ENCODE measurements around the gene LRRC75A. TPM values are rescaled to one million over a fixed set of nuclear protein-coding genes. Genes with fewer than 3 reads are reported as not detected.
A peak's percentile ranks its signal among the peaks of the same experiment; 100 is the strongest.

LRRC75A gene
- total RNA-seq, 1 donor from 2014 or later = 1.8 TPM

GRCh38 chr17:16513873-16514272, 21.9 kb upstream of the LRRC75A start:
- Mint-ChIP-seq H3K27me3 (ENCODE audit: unreplicated experiment) (no peaks in the 10 kb centered on the region), H3K27ac (ENCODE audit: unreplicated experiment) (no peak overlapping the region), H3K36me3 (ENCODE audit: unreplicated experiment) (peaks cover 1% of the 10 kb centered on the region), H3K4me1 (ENCODE audit: unreplicated experiment) (peaks cover 27% of the 10 kb centered on the region), H3K9me3 (ENCODE audit: unreplicated experiment) (no peaks in the 10 kb centered on the region), H3K4me3 (ENCODE audit: unreplicated experiment) (no peak overlapping the region)
- no peak for TF ChIP-seq CTCF (IDR thresholded peaks at IDR 0.05)
- no peak for DNase-seq (ENCODE audit: extremely low spot score, unreplicated experiment)

DNA sequence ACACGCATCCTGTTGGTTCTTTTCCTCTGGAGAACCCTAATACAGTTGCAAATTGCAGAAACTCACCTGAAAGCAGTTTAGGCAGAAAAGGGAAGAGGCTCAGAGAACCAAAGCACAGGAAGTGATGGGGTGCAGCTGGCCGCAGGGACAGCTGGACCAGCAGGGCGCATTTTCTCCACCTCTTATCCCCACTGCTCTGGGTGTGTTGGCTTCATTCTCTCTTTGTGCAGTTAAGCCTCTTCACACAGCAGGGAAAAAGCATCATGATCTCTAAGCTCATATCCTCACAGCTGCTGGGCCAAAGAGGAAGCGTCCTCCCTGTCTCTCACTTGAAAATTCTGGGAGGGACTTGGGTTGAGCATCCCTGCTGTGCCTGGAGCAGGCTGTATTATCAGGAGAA, 20.0 kb upstream of the LRRC75A start:
- peaks cover 22% of the 10 kb centered on the region for H3K4me1 Mint-ChIP-seq (ENCODE audit: unreplicated experiment)
- H3K27ac Mint-ChIP-seq (ENCODE audit: unreplicated experiment) = peak overlapping the region; percentile 45
- no peak for TF ChIP-seq CTCF (IDR thresholded peaks at IDR 0.05)
- H3K9me3 Mint-ChIP-seq (ENCODE audit: unreplicated experiment) = no peaks in the 10 kb centered on the region
- H3K36me3 Mint-ChIP-seq (ENCODE audit: unreplicated experiment) = no peaks in the 10 kb centered on the region
- no peak overlapping the region for H3K4me3 Mint-ChIP-seq (ENCODE audit: unreplicated experiment)
- no peaks in the 10 kb centered on the region for H3K27me3 Mint-ChIP-seq (ENCODE audit: unreplicated experiment)
- DNase-seq (ENCODE audit: extremely low spot score, unreplicated experiment) = no peak

DNA sequence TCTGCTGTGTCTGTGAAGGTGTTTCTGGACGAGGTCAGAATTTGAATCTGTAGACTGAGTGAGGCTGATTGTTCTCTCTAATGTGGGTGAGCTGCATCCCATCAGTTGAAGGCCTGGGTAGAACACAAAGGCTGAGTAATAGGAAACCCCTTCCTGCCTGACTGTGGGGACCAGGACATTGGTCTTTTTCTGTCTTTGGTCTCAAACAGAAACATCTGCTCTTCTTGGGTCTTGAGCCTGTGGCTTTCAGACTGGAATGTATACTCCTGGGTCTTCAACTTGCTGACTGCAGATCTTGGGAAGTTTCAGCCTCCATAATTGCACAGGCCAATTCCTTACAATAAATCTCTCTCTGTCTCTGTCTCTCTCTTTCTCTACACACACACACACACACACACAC, 19.6 kb upstream of the LRRC75A start:
- no peak overlapping the region for H3K4me3 Mint-ChIP-seq (ENCODE audit: unreplicated experiment)

DNA sequence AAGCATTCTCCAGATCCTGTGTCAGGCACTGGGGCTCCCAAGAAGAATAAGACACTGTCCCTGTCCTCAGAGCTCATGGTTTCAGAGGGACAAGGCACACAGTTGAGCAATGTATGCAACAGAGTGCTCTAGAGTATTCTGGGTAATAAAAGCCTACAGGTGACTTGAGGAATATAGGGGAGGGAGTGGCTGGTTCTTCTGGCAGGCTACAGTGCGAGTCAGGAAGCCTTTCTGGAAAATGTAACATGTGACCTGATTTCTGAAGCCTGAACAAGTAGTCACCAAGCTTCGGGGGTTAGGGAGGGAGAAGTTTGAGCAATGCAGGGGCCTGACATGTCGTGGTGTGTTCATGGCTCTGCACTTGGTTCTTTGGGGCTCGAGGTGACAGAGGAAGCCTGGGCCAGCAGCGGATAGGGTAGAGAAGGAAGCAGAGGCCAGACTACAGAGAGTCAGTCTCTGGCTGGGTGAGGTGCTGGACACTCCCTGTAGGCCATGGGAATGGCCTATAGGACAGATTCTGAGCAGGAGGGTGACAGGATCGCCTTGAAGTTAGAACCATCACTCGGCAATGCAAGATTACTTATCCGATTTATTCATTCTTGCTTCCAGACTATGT, 16.0 kb upstream of the LRRC75A start:
- Mint-ChIP-seq H3K27me3 (ENCODE audit: unreplicated experiment) (peaks cover 9% of the 10 kb centered on the region), H3K27ac (ENCODE audit: unreplicated experiment) (no peak overlapping the region), H3K9me3 (ENCODE audit: unreplicated experiment) (no peaks in the 10 kb centered on the region), H3K4me3 (ENCODE audit: unreplicated experiment) (no peak overlapping the region), H3K4me1 (ENCODE audit: unreplicated experiment) (peaks cover 9% of the 10 kb centered on the region), H3K36me3 (ENCODE audit: unreplicated experiment) (no peaks in the 10 kb centered on the region)
- no peak for TF ChIP-seq CTCF (IDR thresholded peaks at IDR 0.05)
- no peak for DNase-seq (ENCODE audit: extremely low spot score, unreplicated experiment)

More for the DNA sequence above, 19.6 kb upstream of the LRRC75A start:
- H3K36me3 Mint-ChIP-seq (ENCODE audit: unreplicated experiment) = no peaks in the 10 kb centered on the region
- TF ChIP-seq CTCF (IDR thresholded peaks at IDR 0.05) = no peak
- H3K27me3 Mint-ChIP-seq (ENCODE audit: unreplicated experiment) = no peaks in the 10 kb centered on the region
- H3K9me3 Mint-ChIP-seq (ENCODE audit: unreplicated experiment) = no peaks in the 10 kb centered on the region
- H3K4me1 Mint-ChIP-seq (ENCODE audit: unreplicated experiment) = peaks cover 17% of the 10 kb centered on the region
- no peak overlapping the region for H3K27ac Mint-ChIP-seq (ENCODE audit: unreplicated experiment)
- no peak for DNase-seq (ENCODE audit: extremely low spot score, unreplicated experiment)

- H3K27me3 Mint-ChIP-seq (ENCODE audit: unreplicated experiment) = peaks cover 10% of the 10 kb centered on the region
- no peaks in the 10 kb centered on the region for H3K9me3 Mint-ChIP-seq (ENCODE audit: unreplicated experiment)
- H3K36me3 Mint-ChIP-seq (ENCODE audit: unreplicated experiment) = no peaks in the 10 kb centered on the region
- no peaks in the 10 kb centered on the region for H3K4me1 Mint-ChIP-seq (ENCODE audit: unreplicated experiment)
- peak; percentile 28 for TF ChIP-seq CTCF (IDR thresholded peaks at IDR 0.05)
- no peak for DNase-seq (ENCODE audit: extremely low spot score, unreplicated experiment)
- H3K4me3 Mint-ChIP-seq (ENCODE audit: unreplicated experiment) = no peak overlapping the region
- no peak overlapping the region for H3K27ac Mint-ChIP-seq (ENCODE audit: unreplicated experiment)
These were observed 14.2 kb upstream of the LRRC75A start for GRCh38 chr17:16506188-16506587.
